ENCODE measurements around the gene INAFM1.

INAFM1 gene

GRCh38 chr19:47274071-47274890, at the start of gene INAFM1:
Gene INAFM1 (plus strand): TSS chr19:47274885. CDS start chr19:47274920, 35 bp downstream.
- DNase-seq (ENCODE audit: low read depth): peak; percentile 92

- peak; percentile 86 for DNase-seq (ENCODE audit: low read depth)
Observed at GRCh38 chr19:47225746-47226425, 48.8 kb upstream of the INAFM1 start.

- peak; percentile 54 for DNase-seq (ENCODE audit: low read depth)
Observed at GRCh38 chr19:47226426-47227351, 48.0 kb upstream of the INAFM1 start.

- peak; percentile 94 for DNase-seq (ENCODE audit: low read depth)
Observed at GRCh38 chr19:47227352-47228167, 47.1 kb upstream of the INAFM1 start.

- no peak for DNase-seq (ENCODE audit: low read depth)
Observed at GRCh38 chr19:47228168-47228936, 46.3 kb upstream of the INAFM1 start.

GRCh38 chr19:47228937-47229675, 45.6 kb upstream of the INAFM1 start:
- peak; percentile 45 for DNase-seq (ENCODE audit: low read depth)

- DNase-seq (ENCODE audit: low read depth): peak; percentile 52
Observed at GRCh38 chr19:47229676-47230053, 45.0 kb upstream of the INAFM1 start.

GRCh38 chr19:47230054-47230920, 44.4 kb upstream of the INAFM1 start:
- peak; percentile 52 for DNase-seq (ENCODE audit: low read depth)

GRCh38 chr19:47230921-47231214, 43.8 kb upstream of the INAFM1 start, which contains the start of gene BBC3:
Gene BBC3 (minus strand): TSS chr19:47231199. CDS start chr19:47228431, 2,768 bp downstream.
- DNase-seq (ENCODE audit: low read depth): no peak

GRCh38 chr19:47231215-47232054, 43.2 kb upstream of the INAFM1 start:
- DNase-seq (ENCODE audit: low read depth): peak; percentile 94

- peak; percentile 59 for DNase-seq (ENCODE audit: low read depth)
Observed at GRCh38 chr19:47232422-47233211, 42.1 kb upstream of the INAFM1 start.

- no peak for DNase-seq (ENCODE audit: low read depth)
Observed at GRCh38 chr19:47236072-47236675, 38.5 kb upstream of the INAFM1 start.

GRCh38 chr19:47239152-47239551, 35.5 kb upstream of the INAFM1 start:
- no peak for DNase-seq (ENCODE audit: low read depth)

- DNase-seq (ENCODE audit: low read depth): peak; percentile 51
Observed at GRCh38 chr19:47239610-47240296, 34.9 kb upstream of the INAFM1 start.

GRCh38 chr19:47240556-47240955, 34.1 kb upstream of the INAFM1 start:
- DNase-seq (ENCODE audit: low read depth): no peak

All from iris pigment epithelial cell (primary cell).